Ishikawa (cell line): ENCODE data around the gene GREM1.

Experiments
- CEBPB ChIP-seq: IDR thresholded peaks from 2 replicates; pipeline ENCODE4 v1.6.1; 2012
- CREB1 ChIP-seq: IDR thresholded peaks from 2 replicates; pipeline ENCODE4 v1.6.1; 2012; ENCODE audit warnings: low read depth
- EGR1 ChIP-seq: IDR thresholded peaks from 2 replicates; pipeline ENCODE4 v1.6.1; 2012
- EP300 ChIP-seq: IDR thresholded peaks from 2 replicates; pipeline ENCODE4 v1.6.1; 2012; ENCODE audit warnings: borderline replicate concordance
- FOXM1 ChIP-seq: IDR thresholded peaks from 2 replicates; pipeline ENCODE4 v1.6.1; 2012; ENCODE audit warnings: low read depth, borderline replicate concordance
- MAX ChIP-seq: IDR thresholded peaks from 2 replicates; pipeline ENCODE4 v1.6.1; 2012
- NFIC ChIP-seq: IDR thresholded peaks from 2 replicates; pipeline ENCODE4 v1.6.1; 2012
- RAD21 ChIP-seq: IDR thresholded peaks from 2 replicates; pipeline ENCODE4 v1.6.1; 2012; ENCODE audit warnings: low read depth
- REST ChIP-seq: IDR thresholded peaks from 2 replicates; pipeline ENCODE4 v1.6.1; 2012; ENCODE audit warnings: low read depth, mild to moderate bottlenecking
- TAF1 ChIP-seq: IDR thresholded peaks from 2 replicates; pipeline ENCODE4 v1.6.1; 2012; ENCODE audit warnings: low read depth, mild to moderate bottlenecking
- TCF12 ChIP-seq: IDR thresholded peaks from 2 replicates; pipeline ENCODE4 v1.6.1; 2012; ENCODE audit warnings: low read depth
- TEAD4 ChIP-seq: IDR thresholded peaks from 2 replicates; pipeline ENCODE4 v1.6.1; 2012
- USF1 ChIP-seq: IDR thresholded peaks from 2 replicates; pipeline ENCODE4 v1.6.1; 2012
- YY1 ChIP-seq: IDR thresholded peaks from 2 replicates; pipeline ENCODE4 v1.6.1; 2012; ENCODE audit warnings: low read depth
- ZBTB7A ChIP-seq: IDR thresholded peaks from 2 replicates; pipeline ENCODE4 v1.6.1; 2012; ENCODE audit warnings: low read depth

Gene GREM1

GRCh38 chr15:32682977-32683630, 34.7 kb upstream of the GREM1 start:
- TF ChIP-seq EP300 (no peak), FOXM1 (no peak), REST (no peak), YY1 (no peak), TCF12 (no peak), CEBPB (no peak), TEAD4 (no peak), EGR1 (no peak), CREB1 (no peak), TAF1 (no peak), NFIC (no peak), ZBTB7A (no peak), USF1 (no peak), MAX (no peak), RAD21 (no peak)

GRCh38 chr15:32683906-32684584, 33.8 kb upstream of the GREM1 start:
- no peak for TF ChIP-seq TCF12

GRCh38 chr15:32685576-32685975, 32.2 kb upstream of the GREM1 start:
- TF ChIP-seq TAF1 (no peak), NFIC (no peak), CREB1 (no peak), RAD21 (no peak)

GRCh38 chr15:32687556-32687955, 30.2 kb upstream of the GREM1 start:
- TF ChIP-seq RAD21 (no peak), REST (no peak), YY1 (no peak), NFIC (no peak)

- TF ChIP-seq EGR1 (no peak), USF1 (no peak), ZBTB7A (no peak), YY1 (no peak), NFIC (no peak), CEBPB (no peak), FOXM1 (no peak), EP300 (no peak), TEAD4 (no peak), MAX (no peak), CREB1 (no peak), REST (no peak), TCF12 (no peak), RAD21 (no peak), TAF1 (no peak)
Observed at GRCh38 chr15:32688151-32688639, 29.6 kb upstream of the GREM1 start.
